ENCODE measurements around the gene CAT. TPM values are rescaled to one million over a fixed set of nuclear protein-coding genes. Genes with fewer than 3 reads are reported as not detected.

Gene CAT
- polyA plus RNA-seq, 1 donor = 120 TPM

DNA sequence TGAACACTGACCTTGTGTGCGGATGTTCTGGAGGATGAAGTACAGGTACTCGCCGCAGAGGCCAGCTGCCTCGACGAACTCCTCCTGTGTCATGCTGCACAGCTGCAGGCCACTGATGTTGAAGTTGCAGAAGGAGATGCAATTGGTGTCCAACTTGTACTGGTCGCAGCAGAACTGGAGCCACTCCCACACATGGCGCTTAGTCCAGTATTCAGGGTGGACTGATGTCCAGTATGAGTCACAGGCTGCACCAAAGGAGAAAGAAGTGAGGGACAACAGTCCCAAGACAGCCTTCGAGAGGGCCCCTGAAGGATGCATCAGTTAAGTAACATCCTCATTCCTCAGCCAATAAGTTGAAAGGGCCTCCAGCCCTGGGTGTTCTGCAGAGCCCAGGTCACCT is 54.7 kb downstream of the CAT start:
- Histone ChIP-seq H3K36me3 (ENCODE audit: control insufficient read depth, insufficient read depth, low read length) (no peaks in the 10 kb centered on the region), H3K27me3 (ENCODE audit: control insufficient read depth, insufficient read depth, low read length) (no peaks in the 10 kb centered on the region), H3K4me1 (ENCODE audit: control insufficient read depth, insufficient read depth, low read length) (no peaks in the 10 kb centered on the region), H3K27ac (ENCODE audit: low read length) (no peak overlapping the region), H3K4me3 (ENCODE audit: low read length) (no peak overlapping the region), H3K9me3 (ENCODE audit: control insufficient read depth, low read depth, low read length) (no peaks in the 10 kb centered on the region)
- no CpG with 5 or more reads among the region's 8 CpGs for WGBS (ENCODE audit: insufficient coverage, low lambda C conversion rate)
- DNase-seq = no peak

DNA sequence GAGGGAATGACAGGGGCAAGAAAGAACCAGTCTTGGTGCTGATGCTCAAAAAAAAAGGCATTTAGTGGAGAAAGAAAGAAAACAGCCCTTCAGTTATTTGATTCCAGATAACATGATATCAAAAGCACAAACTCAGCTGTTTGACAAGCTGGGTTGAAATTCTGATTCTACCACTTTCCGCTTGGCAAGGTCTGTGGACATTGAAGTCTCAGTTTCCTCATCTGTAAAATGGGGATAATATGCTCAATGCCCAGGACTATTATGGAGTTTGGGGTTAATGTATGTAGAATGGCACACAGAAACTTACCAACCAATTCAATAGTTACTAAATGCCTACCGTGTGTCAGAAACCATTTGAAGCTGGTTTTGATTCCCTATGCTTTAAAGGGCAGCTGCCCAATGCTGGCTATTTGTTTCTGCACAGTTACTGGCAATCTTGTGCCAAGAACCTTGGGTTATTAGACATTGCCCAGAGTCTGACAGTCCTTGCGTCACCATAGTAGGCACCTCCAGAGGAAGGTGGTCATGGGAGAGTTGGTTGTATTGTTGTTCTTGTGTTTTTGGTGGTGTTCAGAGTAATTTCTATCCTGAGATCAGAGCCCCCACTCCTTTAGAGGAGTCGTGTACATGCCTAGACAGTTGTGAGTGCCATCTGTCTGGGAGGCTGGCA is 55.3 kb downstream of the CAT start:
- H3K9me3 ChIP-seq (ENCODE audit: control insufficient read depth, low read depth, low read length) = no peaks in the 10 kb centered on the region
- no peaks in the 10 kb centered on the region for H3K27me3 ChIP-seq (ENCODE audit: control insufficient read depth, insufficient read depth, low read length)
- no peaks in the 10 kb centered on the region for H3K4me1 ChIP-seq (ENCODE audit: control insufficient read depth, insufficient read depth, low read length)
- no peak overlapping the region for H3K27ac ChIP-seq (ENCODE audit: low read length)
- DNase-seq = no peak
- H3K4me3 ChIP-seq (ENCODE audit: low read length) = no peak overlapping the region
- WGBS (ENCODE audit: insufficient coverage, low lambda C conversion rate) = no CpG with 5 or more reads among the region's 4 CpGs
- H3K36me3 ChIP-seq (ENCODE audit: control insufficient read depth, insufficient read depth, low read length) = no peaks in the 10 kb centered on the region

DNA sequence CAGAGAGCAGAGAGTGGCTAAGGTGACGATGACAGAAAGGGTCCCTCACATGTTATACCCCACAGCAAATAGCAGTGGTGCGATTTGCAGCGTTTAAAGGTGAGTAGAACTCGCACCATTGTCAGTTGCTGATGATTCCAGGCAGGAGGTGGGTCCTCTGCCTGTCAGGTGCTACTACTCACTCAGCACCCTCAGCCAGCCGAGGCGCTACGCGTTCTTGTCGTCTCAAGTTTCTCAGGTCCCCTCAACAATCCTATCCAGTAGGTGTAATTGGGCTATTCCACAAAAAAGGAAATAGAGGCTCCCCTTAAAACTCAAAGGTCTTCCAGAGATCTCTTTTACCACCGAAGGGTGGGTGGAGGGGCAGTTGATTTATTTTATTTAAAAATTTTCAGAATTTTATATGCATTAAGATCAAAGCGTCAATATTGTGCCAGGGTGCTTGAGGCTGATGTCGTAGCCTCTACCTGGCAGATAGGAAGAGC is 56.5 kb downstream of the CAT start:
- Histone ChIP-seq H3K27ac (ENCODE audit: low read length) (no peak overlapping the region), H3K4me3 (ENCODE audit: low read length) (no peak overlapping the region), H3K4me1 (ENCODE audit: control insufficient read depth, insufficient read depth, low read length) (no peaks in the 10 kb centered on the region), H3K27me3 (ENCODE audit: control insufficient read depth, insufficient read depth, low read length) (no peaks in the 10 kb centered on the region), H3K36me3 (ENCODE audit: control insufficient read depth, insufficient read depth, low read length) (no peaks in the 10 kb centered on the region), H3K9me3 (ENCODE audit: control insufficient read depth, low read depth, low read length) (no peaks in the 10 kb centered on the region)
- WGBS (ENCODE audit: insufficient coverage, low lambda C conversion rate) = 100% methylated on average over 1 of the region's 12 CpGs
- DNase-seq = no peak

DNA sequence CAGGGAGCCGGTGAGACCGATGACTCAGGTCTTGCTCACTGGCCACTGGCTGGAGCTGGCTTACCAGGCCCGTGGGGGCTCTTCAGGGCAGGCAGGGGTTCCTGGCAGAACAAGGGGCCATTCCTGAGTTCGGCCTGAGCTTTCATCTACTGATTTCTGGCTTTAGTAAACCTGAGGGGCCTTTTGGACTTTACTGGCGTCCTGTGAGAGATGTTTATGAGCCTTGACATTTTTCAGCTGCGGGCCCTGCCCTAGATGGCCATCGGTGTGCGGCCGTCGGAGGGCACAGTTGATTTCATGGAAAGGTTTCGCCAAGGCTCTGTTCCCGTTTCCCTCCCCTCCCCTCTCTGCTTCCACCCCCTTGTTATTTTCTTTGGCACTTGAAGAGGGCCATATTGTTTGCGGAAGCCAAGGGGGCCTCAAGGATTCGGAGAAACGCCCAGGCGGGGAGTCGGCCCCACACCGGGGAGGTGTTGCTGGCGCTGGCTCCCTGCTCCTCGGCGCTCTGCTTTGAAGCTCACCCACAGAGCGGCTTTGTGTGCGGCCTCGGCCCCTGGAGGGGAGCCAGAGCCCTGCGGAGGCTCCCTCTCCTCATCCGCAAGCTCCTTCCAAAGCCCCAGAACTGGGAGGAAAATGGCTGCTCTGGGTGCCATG is 57.1 kb downstream of the CAT start:
- no CpG with 5 or more reads among the region's 26 CpGs for WGBS (ENCODE audit: insufficient coverage, low lambda C conversion rate)
- no peaks in the 10 kb centered on the region for H3K36me3 ChIP-seq (ENCODE audit: control insufficient read depth, insufficient read depth, low read length)
- H3K4me3 ChIP-seq (ENCODE audit: low read length) = no peak overlapping the region
- H3K27me3 ChIP-seq (ENCODE audit: control insufficient read depth, insufficient read depth, low read length) = no peaks in the 10 kb centered on the region
- no peaks in the 10 kb centered on the region for H3K9me3 ChIP-seq (ENCODE audit: control insufficient read depth, low read depth, low read length)
- no peaks in the 10 kb centered on the region for H3K4me1 ChIP-seq (ENCODE audit: control insufficient read depth, insufficient read depth, low read length)
- no peak for DNase-seq
- H3K27ac ChIP-seq (ENCODE audit: low read length) = no peak overlapping the region

DNA sequence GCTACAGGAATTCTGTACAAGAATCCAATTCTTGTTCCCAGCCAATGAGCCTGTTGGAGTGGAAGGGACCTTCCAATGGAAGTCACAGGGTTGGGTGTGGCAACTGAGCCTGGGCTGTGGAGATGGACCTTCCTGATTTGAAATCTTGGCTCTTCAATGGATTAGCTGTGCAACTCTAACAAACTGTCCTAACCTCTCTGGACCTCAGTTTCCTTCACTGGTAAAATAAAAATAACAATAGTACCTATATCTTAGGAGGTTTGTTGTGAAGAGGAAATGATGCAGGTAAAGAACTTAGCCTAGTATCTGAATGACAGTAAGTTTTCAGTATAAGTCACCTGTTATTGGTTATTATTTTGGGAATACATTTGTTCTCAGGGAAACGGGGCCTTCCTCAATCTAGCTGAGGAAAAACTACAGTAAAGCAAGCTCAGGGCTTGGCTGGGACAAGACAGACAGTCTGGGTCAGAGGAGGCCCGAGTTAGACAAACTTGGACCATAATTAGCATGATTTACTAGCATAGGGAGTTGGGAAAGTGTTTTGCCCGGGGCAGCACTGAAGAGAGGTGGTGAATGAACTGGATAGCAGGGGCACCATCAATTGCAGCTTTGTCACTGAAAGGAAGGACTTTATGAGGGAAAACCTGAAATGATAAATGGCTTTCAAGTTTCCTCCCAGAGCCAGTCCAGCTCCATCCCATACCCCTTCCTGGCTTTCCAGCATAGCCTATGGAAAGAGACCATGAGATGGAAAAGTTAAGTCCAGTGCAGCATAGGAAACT is 61.2 kb downstream of the CAT start:
- 100% methylated on average over 1 of the region's 3 CpGs for WGBS (ENCODE audit: insufficient coverage, low lambda C conversion rate)
- no peak for DNase-seq
- H3K4me3 ChIP-seq (ENCODE audit: low read length) = no peak overlapping the region
- H3K4me1 ChIP-seq (ENCODE audit: control insufficient read depth, insufficient read depth, low read length) = peaks cover 5% of the 10 kb centered on the region
- H3K9me3 ChIP-seq (ENCODE audit: control insufficient read depth, low read depth, low read length) = no peaks in the 10 kb centered on the region
- H3K36me3 ChIP-seq (ENCODE audit: control insufficient read depth, insufficient read depth, low read length) = no peaks in the 10 kb centered on the region
- H3K27me3 ChIP-seq (ENCODE audit: control insufficient read depth, insufficient read depth, low read length) = no peaks in the 10 kb centered on the region
- H3K27ac ChIP-seq (ENCODE audit: low read length) = no peak overlapping the region

DNA sequence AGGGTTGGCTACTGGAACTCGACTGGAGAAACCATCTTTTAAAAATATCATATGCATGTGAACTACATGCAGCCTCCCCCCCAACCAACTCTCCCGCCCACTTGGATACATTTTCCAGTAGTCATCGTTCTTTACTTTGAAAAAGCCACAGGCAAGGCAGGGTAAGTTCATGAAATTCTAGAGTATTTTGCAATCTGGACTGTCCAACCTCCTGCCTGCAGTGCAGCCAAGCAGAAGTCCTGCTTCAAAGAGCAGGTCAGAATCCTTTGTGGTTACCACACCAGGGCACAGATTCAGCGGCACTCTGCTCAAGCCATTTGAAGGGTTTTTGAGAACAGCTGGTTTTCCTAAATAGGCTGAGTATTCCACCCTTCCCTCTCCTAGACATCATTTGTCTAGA is 62.8 kb downstream of the CAT start:
- H3K4me3 ChIP-seq (ENCODE audit: low read length) = no peak overlapping the region
- H3K36me3 ChIP-seq (ENCODE audit: control insufficient read depth, insufficient read depth, low read length) = no peaks in the 10 kb centered on the region
- peaks cover 5% of the 10 kb centered on the region for H3K4me1 ChIP-seq (ENCODE audit: control insufficient read depth, insufficient read depth, low read length)
- H3K27me3 ChIP-seq (ENCODE audit: control insufficient read depth, insufficient read depth, low read length) = no peaks in the 10 kb centered on the region
- H3K9me3 ChIP-seq (ENCODE audit: control insufficient read depth, low read depth, low read length) = no peaks in the 10 kb centered on the region
- H3K27ac ChIP-seq (ENCODE audit: low read length) = no peak overlapping the region
- WGBS (ENCODE audit: insufficient coverage, low lambda C conversion rate) = no CpG with 5 or more reads among the region's 4 CpGs
- DNase-seq = peak in 1 of 2 donors; percentile 9

DNA sequence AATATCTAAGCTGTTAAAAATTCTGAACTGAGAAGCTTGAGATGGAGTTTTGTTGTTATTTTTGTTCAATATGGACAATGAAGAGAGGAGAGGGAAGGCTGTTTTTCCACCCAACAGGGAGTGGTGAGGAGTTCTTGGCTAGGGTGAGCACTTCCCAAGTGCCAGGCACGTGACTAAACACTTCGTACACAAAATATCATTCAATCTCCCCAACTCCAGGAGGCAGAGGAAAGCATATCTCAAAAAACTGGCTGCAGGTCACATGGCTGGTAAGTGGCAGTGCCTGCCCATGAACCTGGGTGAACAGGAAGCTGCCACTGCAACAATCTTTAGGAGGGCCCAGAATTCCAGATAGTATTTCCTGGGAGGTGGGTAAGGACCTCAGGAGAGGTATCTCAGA is 63.2 kb downstream of the CAT start:
- H3K27me3 ChIP-seq (ENCODE audit: control insufficient read depth, insufficient read depth, low read length) = no peaks in the 10 kb centered on the region

DNA sequence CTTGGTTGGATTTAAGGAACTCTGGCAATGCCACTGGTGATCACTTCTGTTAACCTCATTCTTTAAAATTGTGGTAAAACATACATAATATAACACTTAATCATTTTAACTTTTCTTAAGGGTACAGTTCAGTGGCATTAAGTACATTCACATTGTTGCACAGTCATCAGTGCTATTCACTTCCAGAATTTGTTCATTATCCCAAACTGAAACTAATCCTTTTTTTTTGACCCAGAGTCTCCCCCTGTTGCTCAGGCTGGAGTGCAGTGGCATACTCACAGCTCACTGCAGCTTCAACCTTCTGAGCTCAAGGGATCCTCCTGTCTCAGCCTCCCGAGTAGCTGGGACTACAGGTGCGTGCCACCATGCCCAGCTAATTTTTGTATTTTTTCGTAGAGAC is 64.2 kb downstream of the CAT start:
- Histone ChIP-seq H3K4me1 (ENCODE audit: control insufficient read depth, insufficient read depth, low read length) (peaks cover 5% of the 10 kb centered on the region), H3K36me3 (ENCODE audit: control insufficient read depth, insufficient read depth, low read length) (no peaks in the 10 kb centered on the region), H3K9me3 (ENCODE audit: control insufficient read depth, low read depth, low read length) (no peaks in the 10 kb centered on the region), H3K27ac (ENCODE audit: low read length) (no peak overlapping the region), H3K27me3 (ENCODE audit: control insufficient read depth, insufficient read depth, low read length) (no peaks in the 10 kb centered on the region), H3K4me3 (ENCODE audit: low read length) (no peak overlapping the region)
- 100% methylated on average over 1 of the region's 3 CpGs for WGBS (ENCODE audit: insufficient coverage, low lambda C conversion rate)
- no peak for DNase-seq

More for the DNA sequence above, 63.2 kb downstream of the CAT start:
- DNase-seq = no peak
- Histone ChIP-seq H3K9me3 (ENCODE audit: control insufficient read depth, low read depth, low read length) (no peaks in the 10 kb centered on the region), H3K4me1 (ENCODE audit: control insufficient read depth, insufficient read depth, low read length) (peaks cover 5% of the 10 kb centered on the region), H3K4me3 (ENCODE audit: low read length) (no peak overlapping the region), H3K27ac (ENCODE audit: low read length) (no peak overlapping the region), H3K36me3 (ENCODE audit: control insufficient read depth, insufficient read depth, low read length) (no peaks in the 10 kb centered on the region)
- no CpG with 5 or more reads among the region's 2 CpGs for WGBS (ENCODE audit: insufficient coverage, low lambda C conversion rate)

DNA sequence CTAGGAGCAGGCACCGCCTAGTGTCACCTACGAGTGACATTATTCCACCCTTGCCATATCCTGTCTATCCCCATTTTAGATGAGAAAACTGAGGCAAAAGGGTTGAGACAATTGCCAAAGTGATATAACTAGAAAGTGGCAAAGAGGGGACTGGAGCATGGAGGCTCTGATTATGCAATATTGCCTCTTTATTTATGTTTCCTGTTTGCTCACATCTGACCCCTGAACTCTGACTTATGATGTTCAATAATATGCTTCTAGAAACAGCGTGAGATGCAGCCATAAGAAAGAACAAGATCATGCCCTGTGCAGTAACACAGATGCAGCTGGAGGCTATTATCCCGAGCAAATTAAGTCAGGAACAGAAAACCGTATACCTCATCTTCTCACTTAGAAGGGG is 67.1 kb downstream of the CAT start:
- Histone ChIP-seq H3K4me3 (ENCODE audit: low read length) (no peak overlapping the region), H3K27ac (ENCODE audit: low read length) (no peak overlapping the region), H3K4me1 (ENCODE audit: control insufficient read depth, insufficient read depth, low read length) (peaks cover 5% of the 10 kb centered on the region), H3K9me3 (ENCODE audit: control insufficient read depth, low read depth, low read length) (no peaks in the 10 kb centered on the region), H3K27me3 (ENCODE audit: control insufficient read depth, insufficient read depth, low read length) (no peaks in the 10 kb centered on the region), H3K36me3 (ENCODE audit: control insufficient read depth, insufficient read depth, low read length) (no peaks in the 10 kb centered on the region)
- WGBS (ENCODE audit: insufficient coverage, low lambda C conversion rate) = 60% methylated on average over 1 of the region's 5 CpGs
- no peak for DNase-seq

DNA sequence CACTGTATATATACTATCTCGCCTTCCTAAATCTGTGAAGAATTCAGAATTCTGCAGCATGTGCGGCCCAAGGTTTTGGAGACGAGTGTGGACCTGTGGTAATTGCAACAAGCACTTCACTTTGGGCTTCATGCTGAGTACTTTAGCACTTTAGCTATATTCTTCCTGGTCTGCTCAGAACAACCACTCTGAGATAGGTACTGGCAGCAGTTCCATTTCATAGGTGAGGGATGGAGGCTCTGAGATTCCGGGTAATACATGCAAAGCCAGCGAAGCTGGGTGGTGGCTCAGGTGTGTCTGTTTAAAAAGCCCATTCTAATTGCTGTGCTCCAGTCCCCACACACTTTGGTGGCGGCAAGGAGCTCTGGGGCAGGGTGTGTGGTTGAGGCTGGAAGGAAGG is 68.4 kb downstream of the CAT start:
- DNase-seq = no peak
- Histone ChIP-seq H3K27me3 (ENCODE audit: control insufficient read depth, insufficient read depth, low read length) (no peaks in the 10 kb centered on the region), H3K4me1 (ENCODE audit: control insufficient read depth, insufficient read depth, low read length) (peaks cover 5% of the 10 kb centered on the region), H3K36me3 (ENCODE audit: control insufficient read depth, insufficient read depth, low read length) (no peaks in the 10 kb centered on the region), H3K4me3 (ENCODE audit: low read length) (no peak overlapping the region), H3K27ac (ENCODE audit: low read length) (no peak overlapping the region), H3K9me3 (ENCODE audit: control insufficient read depth, low read depth, low read length) (no peaks in the 10 kb centered on the region)
- WGBS (ENCODE audit: insufficient coverage, low lambda C conversion rate) = no CpG with 5 or more reads among the region's 6 CpGs

All from large intestine (tissue), 3 donors.